Pancreas (tissue), 10 donors: ENCODE data around the gene MINDY4B. TPM values are rescaled to one million over a fixed set of nuclear protein-coding genes. Genes with fewer than 3 reads are reported as not detected.
"Not testable (repeated sequence)": the region's sequence is repeated elsewhere in the genome, so short reads cannot be mapped to it uniquely, and the experiment has no call there.

Experiments used
- ATAC-seq, 4 donors: fragments of 200-7000 bp; cut with Tn5 transposase; one replicate each; pipeline versions ENCODE4 v1.8.0 to v1.9.1; 2020; ENCODE audit warnings: mild to moderate bottlenecking in 4 of 4, moderate library complexity in 4 of 4
- DNase-seq, 6 donors: peaks; one replicate each; pipeline ENCODE4 v3.0.0-alpha.2; 2020
- FAIRE-seq: peaks from 2 replicates; lab custom pipeline; 2012; peaks lifted over from hg19 to GRCh38; lab: Jason Lieb, UNC
- H3K27ac ChIP-seq, 4 donors: fragments of 200-600 bp; sonication (generic); 1 replicate in 3 of 4; 2 replicates in 1 of 4; pipeline versions ENCODE4 v1.5.0 to v1.8.0; 2020
- H3K27me3 ChIP-seq, 4 donors: fragments of 200-600 bp; one replicate each; pipeline ENCODE4 v1.8.0; 2021
- H3K36me3 ChIP-seq, 3 donors: fragments of 200-600 bp; sonication (generic) in 1 of 3; one replicate each; pipeline versions ENCODE4 v1.5.0 to v1.8.0; 2020 to 2021
- H3K4me1 ChIP-seq, 3 donors: fragments of 200-600 bp; one replicate each; pipeline ENCODE4 v1.8.0; 2021
- H3K4me3 ChIP-seq, 4 donors: fragments of 200-600 bp; sonication (generic) in 2 of 4; one replicate each; pipeline versions ENCODE4 v1.5.0 to v1.8.0; 2020 to 2021
- H3K9me3 ChIP-seq, 4 donors: fragments of 200-600 bp; one replicate each; pipeline ENCODE4 v1.8.0; 2021
- CTCF ChIP-seq, 4 donors: fragments of 200-600 bp; sonication (generic) in 3 of 4; IDR thresholded peaks; one replicate each; pipeline versions ENCODE4 v1.5.0 to v1.8.0; 2021; ENCODE audit warnings: antibody characterized with exemption in 4 of 4
- WGBS, 2 donors: extraction: QIAGEN DNeasy Blood & Tissue Kit; methylation state at CpG; one replicate each; pipeline ENCODE4 v1.1.7; 2013; 5-methylcytosine and 5-hydroxymethylcytosine counted together
- intact Hi-C, 3 donors: fragments of 100-400 bp; cut with DNase I; formaldehyde crosslinking; loops; one replicate each; pipeline versions ENCODE4 v1.11.1 to v1.14.2; 2022
- polyA plus RNA-seq, 2 donors: library from polyadenylated mRNA; stranded (reverse); fragments of 200-250 nt; gene quantifications; one replicate each; pipeline ENCODE4 v1.2.3, GENCODE V29; 2013
- total RNA-seq, 6 donors: library from RNA; stranded (reverse); fragmentation: NEBNext Ultra II Directional in 4 of 6; extraction: Animal tissue kit (Norgen Biotek cat#: 25700) in 4 of 6; gene quantifications; one replicate each; pipeline versions ENCODE4 v1.2.1 to v1.2.4, GENCODE V29; 2021 to 2023
- donor health status: healthy with polysubstance abuse.
- donor health status: DM: no; HTN: no; CAD: no; lungs with moderate emphysema.
- donor health status: DM: no; HTN: no; CAD: no.
- donor health status: control.
- donor health status: control.
- donor health status: Bipolar disorder and iron deficiency.
- donor health status: DM: yes; HTN: yes; CAD: no.
- donor health status: DM: no; HTN: no; CAD: no.
- donor health status: DM: no; HTN: no; CAD: no.
- donor health status: DM: yes; HTN: yes; CAD: no.

MINDY4B gene
- total and polyA plus RNA-seq, 8 donors = not detected

GRCh38 chr3:150861851-150862250 lies 43.4 kb downstream of the MINDY4B start:
- no peak for TF ChIP-seq CTCF (IDR thresholded peaks at IDR 0.05)
- intact Hi-C loops = loop anchor here in 2 of 3 donors (5.0 to 10.0 kb wide), 3 partner anchors 85 to 327 kb away; no protein-coding TSS in a partner anchor
- no peak for DNase-seq
- H3K4me1 ChIP-seq = peaks cover 0 to 4% (median 0%) of the 10 kb centered on the region in 3 donors
- WGBS, 2 donors = 74% methylated on average over 2 of the region's 2 CpGs
- H3K27me3 ChIP-seq = no peaks in the 10 kb centered on the region
- no peak for ATAC-seq
- no peak overlapping the region for H3K4me3 ChIP-seq
- FAIRE-seq = no peak
- H3K27ac ChIP-seq = no peak overlapping the region
- H3K9me3 ChIP-seq = no peaks in the 10 kb centered on the region
- H3K36me3 ChIP-seq = no peaks in the 10 kb centered on the region

- H3K36me3 ChIP-seq, H3K27ac ChIP-seq, H3K4me1 ChIP-seq, H3K4me3 ChIP-seq, intact Hi-C loops, FAIRE-seq, H3K27me3 ChIP-seq, H3K9me3 ChIP-seq, DNase-seq, ATAC-seq: not testable (repeated sequence)
- 87 to 89% methylated on average over 8 of the region's 8 CpGs for WGBS, 2 donors
Observed at GRCh38 chr3:150857936-150858335, 47.3 kb downstream of the MINDY4B start.

- no peaks in the 10 kb centered on the region for H3K4me1 ChIP-seq
- ATAC-seq (no peak), DNase-seq (no peak), FAIRE-seq (no peak)
- no peak overlapping the region for H3K4me3 ChIP-seq
- H3K27ac ChIP-seq = no peak overlapping the region
- intact Hi-C loops = no loop called here
- WGBS, 2 donors = 69 to 97% methylated on average over 3 of the region's 3 CpGs
- no peaks in the 10 kb centered on the region for H3K36me3 ChIP-seq
- no peaks in the 10 kb centered on the region for H3K9me3 ChIP-seq
- H3K27me3 ChIP-seq = no peaks in the 10 kb centered on the region
- TF ChIP-seq CTCF (IDR thresholded peaks at IDR 0.05) = no peak
Observed at GRCh38 chr3:150850191-150850590, 55.0 kb downstream of the MINDY4B start.

- 39 to 43% methylated on average over 1 of the region's 1 CpG for whole genome bisulfite sequencing, 2 donors
- ATAC-seq = no peak
- no peaks in the 10 kb centered on the region for H3K36me3 ChIP-seq
- H3K9me3 ChIP-seq = no peaks in the 10 kb centered on the region
- DNase-seq = no peak
- H3K27ac ChIP-seq = no peak overlapping the region
- H3K4me1 ChIP-seq = no peaks in the 10 kb centered on the region
- no peak for TF ChIP-seq CTCF (IDR thresholded peaks at IDR 0.05)
- no peak overlapping the region for H3K4me3 ChIP-seq
- no peak for FAIRE-seq
- H3K27me3 ChIP-seq = no peaks in the 10 kb centered on the region
- intact Hi-C loops = no loop called here
Observed at GRCh38 chr3:150848864-150849263, 56.4 kb downstream of the MINDY4B start.

GRCh38 chr3:150847433-150847832 lies 57.8 kb downstream of the MINDY4B start:
- Histone ChIP-seq H3K36me3 (no peaks in the 10 kb centered on the region), H3K27ac (no peak overlapping the region), H3K9me3 (no peaks in the 10 kb centered on the region), H3K4me1 (no peaks in the 10 kb centered on the region), H3K4me3 (no peak overlapping the region), H3K27me3 (no peaks in the 10 kb centered on the region)
- WGBS, 2 donors = 93 to 94% methylated on average over 1 of the region's 1 CpG
- TF ChIP-seq CTCF (IDR thresholded peaks at IDR 0.05) = no peak
- intact Hi-C loops = no loop called here
- no peak for FAIRE-seq
- ATAC-seq = no peak
- DNase-seq = no peak
